NCI-H1048 (cell line): ENCODE results near the gene ZNF407.

Experiments
- DNase-seq: peaks from one replicate; lab custom pipeline; 2025; lab: John Stamatoyannopoulos, UW

Gene ZNF407

GRCh38 chr18:74626049-74626874 is 28.6 kb downstream of the ZNF407 start:
- no peak for DNase-seq

- DNase-seq, result no peak
Observed at GRCh38 chr18:74630804-74631203, 33.1 kb downstream of the ZNF407 start.

GRCh38 chr18:74631212-74631611 is 33.5 kb downstream of the ZNF407 start:
- DNase-seq, result no peak

GRCh38 chr18:74631623-74632350 is 34.1 kb downstream of the ZNF407 start:
- DNase-seq, result no peak

- no peak for DNase-seq
Observed at GRCh38 chr18:74632351-74632679, 34.6 kb downstream of the ZNF407 start.

GRCh38 chr18:74632856-74633255 is 35.2 kb downstream of the ZNF407 start:
- no peak for DNase-seq

- DNase-seq, result no peak
Observed at GRCh38 chr18:74633652-74634352, 36.1 kb downstream of the ZNF407 start.

GRCh38 chr18:74635224-74635975 is 37.7 kb downstream of the ZNF407 start:
- no peak for DNase-seq

- no peak for DNase-seq
Observed at GRCh38 chr18:74637070-74637469, 39.4 kb downstream of the ZNF407 start.

- DNase-seq, result no peak
Observed at GRCh38 chr18:74638210-74638609, 40.5 kb downstream of the ZNF407 start.

- DNase-seq, result no peak
Observed at GRCh38 chr18:74644713-74645112, 47.0 kb downstream of the ZNF407 start.

GRCh38 chr18:74645679-74646078 is 48.0 kb downstream of the ZNF407 start:
- DNase-seq, result no peak

GRCh38 chr18:74651327-74652128 is 53.9 kb downstream of the ZNF407 start:
- DNase-seq, result no peak

GRCh38 chr18:74652392-74652988 is 54.8 kb downstream of the ZNF407 start:
- DNase-seq, result peak; percentile 12

- DNase-seq, result peak; percentile 18
Observed at GRCh38 chr18:74654638-74655037, 57.0 kb downstream of the ZNF407 start.

GRCh38 chr18:74661008-74661407 is 63.3 kb downstream of the ZNF407 start:
- DNase-seq, result no peak

GRCh38 chr18:74661691-74662090 is 64.0 kb downstream of the ZNF407 start:
- no peak for DNase-seq

GRCh38 chr18:74662622-74663021 is 65.0 kb downstream of the ZNF407 start:
- no peak for DNase-seq

GRCh38 chr18:74665346-74665745 is 67.7 kb downstream of the ZNF407 start:
- no peak for DNase-seq

- no peak for DNase-seq
Observed at GRCh38 chr18:74665905-74666304, 68.2 kb downstream of the ZNF407 start.
